Erythroblast (primary cell): ENCODE measurements around the gene TMCC3.

Experiments
- GATA1 ChIP-seq: IDR thresholded peaks from 2 replicates; pipeline ENCODE4 v1.6.1; 2011; ENCODE audit warnings: low read depth, mild to moderate bottlenecking, control low read depth, low read length, moderate library complexity
- POLR2A ChIP-seq: IDR thresholded peaks from 2 replicates; pipeline ENCODE4 v1.6.1; 2011; ENCODE audit warnings: mild to moderate bottlenecking, low read length

DNA sequence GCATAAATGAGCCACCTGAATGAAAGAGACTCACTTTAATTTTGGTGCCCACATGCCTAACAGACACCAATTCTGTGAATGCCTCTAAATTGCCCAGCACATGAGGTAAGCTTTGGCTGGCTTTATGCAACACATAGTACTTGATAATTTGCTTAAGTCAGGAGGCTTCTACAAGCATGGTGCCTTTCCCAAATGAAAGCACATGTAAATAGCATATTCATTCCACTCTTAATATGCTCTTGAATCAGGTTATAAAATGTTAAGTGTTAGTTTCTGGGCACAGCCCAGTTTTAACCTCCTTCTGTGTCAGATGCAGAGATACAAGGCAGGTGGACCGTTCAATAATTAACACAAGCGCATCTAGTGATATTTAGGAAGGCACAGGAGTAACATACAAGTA, 15.6 kb downstream of the TMCC3 start:
- TF ChIP-seq POLR2A = no peak
- TF ChIP-seq GATA1 = no peak
